H1 (cell line): ENCODE measurements around the gene STK39. TPM values are rescaled to one million over a fixed set of nuclear protein-coding genes. Genes with fewer than 3 reads are reported as not detected.

Experiments used
- CTCF ChIA-PET: fragments of 300-600 bp; sonication (Branson Sonifier 250); formaldehyde crosslinking; loops from one replicate; lab custom pipeline; 2021; ENCODE audit not compliant: partially characterized antibody; lab: Charles Lee
- POLR2A ChIA-PET: fragments of 300-600 bp; sonication (Branson Sonifier 250); formaldehyde crosslinking; loops from one replicate; lab custom pipeline; 2021; ENCODE audit warnings: inconsistent platforms; ENCODE audit not compliant: partially characterized antibody; lab: Charles Lee
- DNase-seq, 2 experiments: peaks; one replicate each; pipeline versions ENCODE4 v3.0.0 to v3.0.0-alpha.2; 2010 to 2022; ENCODE audit warnings: low spot score in 2 of 2, low read depth in 1 of 2, mixed read lengths in 1 of 2
- FAIRE-seq: peaks from 2 replicates; lab custom pipeline; 2011; peaks lifted over from hg19 to GRCh38; lab: Jason Lieb, UNC
- H2AFZ ChIP-seq: 2 replicates; pipeline ENCODE4 v1.8.1; 2012; ENCODE audit warnings: low read length, inconsistent platforms
- H2AK5ac ChIP-seq: 2 replicates; pipeline ENCODE4 v1.6.1; 2013; ENCODE audit warnings: low read depth, low read length
- H2BK120ac ChIP-seq: replicated peaks from 2 replicates; pipeline ENCODE3; 2013; ENCODE audit warnings: low read depth, low read length, inconsistent platforms
- H2BK12ac ChIP-seq: 2 replicates; pipeline ENCODE4 v1.6.1; 2013; ENCODE audit warnings: low read depth, low read length
- H2BK15ac ChIP-seq: 2 replicates; pipeline ENCODE4 v1.6.1; 2013; ENCODE audit warnings: low read length
- H2BK20ac ChIP-seq: 2 replicates; pipeline ENCODE4 v1.6.1; 2013; ENCODE audit warnings: low read length
- H2BK5ac ChIP-seq: 2 replicates; pipeline ENCODE4 v1.6.1; 2013; ENCODE audit warnings: low read depth, low read length
- H3K14ac ChIP-seq: 2 replicates; pipeline ENCODE4 v1.6.1; 2013; ENCODE audit warnings: inconsistent platforms; ENCODE audit not compliant: insufficient read length
- H3K18ac ChIP-seq: 2 replicates; pipeline ENCODE4 v1.6.1; 2013; ENCODE audit warnings: low read length; ENCODE audit errors: extremely low read depth
- H3K23ac ChIP-seq: 2 replicates; pipeline ENCODE4 v1.6.1; 2013; ENCODE audit warnings: inconsistent platforms; ENCODE audit not compliant: insufficient read length
- H3K23me2 ChIP-seq: 2 replicates; pipeline ENCODE4 v1.6.1; 2013; ENCODE audit warnings: low read depth, low read length
- H3K27ac ChIP-seq: 2 replicates; pipeline ENCODE4 v1.6.1; 2011; ENCODE audit warnings: low read depth, low read length, inconsistent platforms
- H3K27me3 ChIP-seq, 4 experiments: replicated peaks in 1 of 4; 1 replicate in 1 of 4; 2 replicates in 3 of 4; pipeline versions ENCODE4 v1.6.1 to v1.8.1; 2011 to 2013; ENCODE audit warnings: low read length in 3 of 4, mild to moderate bottlenecking in 3 of 4, inconsistent platforms in 2 of 4, mixed read lengths in 2 of 4, moderate library complexity in 1 of 4; ENCODE audit not compliant: control insufficient read depth in 3 of 4, insufficient read depth in 3 of 4; ENCODE audit errors: extremely low read depth in 1 of 4
- H3K36me3 ChIP-seq, 4 experiments: 2 replicates each; pipeline versions ENCODE4 v1.6.1 to v1.8.1; 2011 to 2013; ENCODE audit warnings: mild to moderate bottlenecking in 4 of 4, low read length in 3 of 4, moderate library complexity in 2 of 4, control low read depth in 1 of 4, inconsistent platforms in 1 of 4; ENCODE audit not compliant: insufficient read depth in 4 of 4, control insufficient read depth in 2 of 4
- H3K4ac ChIP-seq: replicated peaks from 2 replicates; pipeline ENCODE3; 2013; ENCODE audit warnings: low read length, low read depth, mixed read lengths, inconsistent platforms; ENCODE audit not compliant: insufficient read length
- H3K4me1 ChIP-seq, 4 experiments: replicated peaks in 1 of 4; 1 replicate in 1 of 4; 2 replicates in 3 of 4; pipeline versions ENCODE4 v1.6.1 to v1.8.1; 2011 to 2013; ENCODE audit warnings: low read length in 3 of 4, inconsistent platforms in 2 of 4, mixed read lengths in 1 of 4; ENCODE audit not compliant: insufficient read depth in 4 of 4, control insufficient read depth in 3 of 4
- H3K4me2 ChIP-seq, 2 experiments: 2 replicates each; pipeline versions ENCODE4 v1.6.1 to v1.8.1; 2011 to 2013; ENCODE audit warnings: low read depth in 2 of 2, low read length in 2 of 2, control low read depth in 1 of 2, inconsistent platforms in 1 of 2, mild to moderate bottlenecking in 1 of 2; ENCODE audit not compliant: insufficient read depth in 1 of 2
- H3K4me3 ChIP-seq, 4 experiments: fragments of 200-600, 300-600 bp in 1 of 4; sonication (generic), shearing (Covaris generic), sonication (Bioruptor Twin) in 1 of 4; 2 replicates each; pipeline versions ENCODE4 v1.5.1 to v1.8.1; 2011 to 2016; ENCODE audit warnings: low read length in 4 of 4, low read depth in 3 of 4, control low read depth in 2 of 4, inconsistent platforms in 2 of 4, mild to moderate bottlenecking in 2 of 4, mixed read lengths in 1 of 4, moderate library complexity in 1 of 4; ENCODE audit not compliant: insufficient read depth in 2 of 4; ENCODE audit errors: extremely low read depth in 1 of 4
- H3K56ac ChIP-seq: replicated peaks from 2 replicates; pipeline ENCODE3; 2013; ENCODE audit warnings: low read depth, mild to moderate bottlenecking, mixed read lengths, low read length, inconsistent platforms; ENCODE audit not compliant: insufficient read length
- H3K79me1 ChIP-seq: 2 replicates; pipeline ENCODE4 v1.6.1; 2013; ENCODE audit warnings: low read depth, low read length, control low read depth
- H3K79me2 ChIP-seq, 2 experiments: 2 replicates each; pipeline versions ENCODE4 v1.6.1 to v1.8.1; 2012 to 2013; ENCODE audit warnings: low read length in 2 of 2, mild to moderate bottlenecking in 2 of 2, inconsistent platforms in 1 of 2; ENCODE audit not compliant: insufficient read depth in 2 of 2, control insufficient read depth in 1 of 2
- H3K9ac ChIP-seq, 4 experiments: replicated peaks in 1 of 4; 1 replicate in 1 of 4; 2 replicates in 3 of 4; pipeline versions ENCODE4 v1.6.1 to v1.8.1; 2011 to 2013; ENCODE audit warnings: low read depth in 3 of 4, low read length in 3 of 4, control low read depth in 2 of 4, mild to moderate bottlenecking in 2 of 4, moderate library complexity in 2 of 4, inconsistent platforms in 1 of 4; ENCODE audit errors: extremely low read depth in 1 of 4
- H3K9me3 ChIP-seq, 2 experiments: 2 replicates each; pipeline versions ENCODE4 v1.6.1 to v1.8.1; 2012 to 2013; ENCODE audit warnings: mild to moderate bottlenecking in 2 of 2, moderate library complexity in 2 of 2, control low read depth in 1 of 2, inconsistent platforms in 1 of 2, low read depth in 1 of 2, low read length in 1 of 2, mixed read lengths in 1 of 2; ENCODE audit not compliant: insufficient read depth in 2 of 2
- H4K20me1 ChIP-seq, 2 experiments: replicated peaks in 1 of 2; 2 replicates each; pipeline versions ENCODE3 to v1.8.1; 2011 to 2013; ENCODE audit warnings: inconsistent platforms in 2 of 2, low read length in 2 of 2, mild to moderate bottlenecking in 1 of 2; ENCODE audit not compliant: insufficient read depth in 2 of 2, control insufficient read depth in 1 of 2
- H4K5ac ChIP-seq: 2 replicates; pipeline ENCODE4 v1.6.1; 2013; ENCODE audit warnings: low read length, low read depth, mixed read lengths, inconsistent platforms; ENCODE audit not compliant: insufficient read length
- H4K8ac ChIP-seq: 2 replicates; pipeline ENCODE4 v1.8.0; 2013; ENCODE audit warnings: mild to moderate bottlenecking, moderate library complexity, low read length, inconsistent platforms; ENCODE audit not compliant: insufficient read depth; ENCODE audit errors: extremely low read depth
- H4K91ac ChIP-seq: replicated peaks from 2 replicates; pipeline ENCODE3; 2013; ENCODE audit warnings: low read length, mixed read lengths, inconsistent platforms; ENCODE audit not compliant: insufficient read length
- ASH2L ChIP-seq: fragments of 200-600, 300-600 bp; sonication (generic); IDR thresholded peaks from one replicate; pipeline ENCODE4 v1.7.1; 2017; ENCODE audit warnings: low read length
- CHD1 ChIP-seq: IDR thresholded peaks from 2 replicates; pipeline ENCODE4 v1.6.1; 2012; ENCODE audit warnings: low read depth, low read length, improper control_type of control experiment
- EP300 ChIP-seq, 2 experiments: IDR thresholded peaks; 1 replicate in 1 of 2; 2 replicates in 1 of 2; pipeline ENCODE4 v1.6.1; 2011 to 2012; ENCODE audit warnings: low read depth in 2 of 2, low read length in 2 of 2, mild to moderate bottlenecking in 2 of 2, borderline replicate concordance in 1 of 2, inconsistent platforms in 1 of 2, moderate library complexity in 1 of 2
- GTF2F1 ChIP-seq: IDR thresholded peaks from 2 replicates; pipeline ENCODE4 v1.6.1; 2012; ENCODE audit warnings: low read depth, low read length, improper control_type of control experiment, borderline replicate concordance
- HDAC6 ChIP-seq: IDR thresholded peaks from one replicate; pipeline ENCODE4 v1.7.1; 2012; ENCODE audit warnings: low read depth, mild to moderate bottlenecking, inconsistent platforms, low read length, moderate library complexity
- MAFK ChIP-seq: IDR thresholded peaks from 2 replicates; pipeline ENCODE4 v1.6.1; 2012; ENCODE audit warnings: low read depth, mild to moderate bottlenecking, improper control_type of control experiment, low read length
- NRF1 ChIP-seq: IDR thresholded peaks from 2 replicates; pipeline ENCODE4 v1.6.1; 2011; ENCODE audit warnings: mild to moderate bottlenecking, low read depth, low read length, improper control_type of control experiment
- RBBP5 ChIP-seq: IDR thresholded peaks from 2 replicates; pipeline ENCODE4 v1.7.1; 2012; ENCODE audit warnings: low read depth, mild to moderate bottlenecking, inconsistent platforms, low read length, moderate library complexity, borderline replicate concordance
- SIX5 ChIP-seq: IDR thresholded peaks from 2 replicates; pipeline ENCODE4 v1.6.1; 2011; ENCODE audit warnings: mild to moderate bottlenecking, low read depth, low read length
- SP2 ChIP-seq: IDR thresholded peaks from 2 replicates; pipeline ENCODE4 v1.6.1; 2012; ENCODE audit warnings: mild to moderate bottlenecking, low read length, inconsistent platforms
- SP4 ChIP-seq: IDR thresholded peaks from 2 replicates; pipeline ENCODE4 v1.6.1; 2012; ENCODE audit warnings: low read length, inconsistent platforms
- WGBS, 2 experiments: shearing (Covaris generic) in 1 of 2; methylation state at CpG; one replicate each; pipeline versions ENCODE4 v1.1.6 to v1.1.7; 2013 to 2015; ENCODE audit warnings: low lambda C conversion rate in 2 of 2, mixed read lengths in 2 of 2, inconsistent platforms in 1 of 2, low coverage in 1 of 2, missing lambda C conversion rate in 1 of 2; ENCODE audit not compliant: insufficient replicate concordance in 2 of 2, insufficient coverage in 1 of 2, insufficient read length in 1 of 2; ENCODE audit errors: extremely low coverage in 1 of 2, missing lambda C conversion rate in 1 of 2; 5-methylcytosine and 5-hydroxymethylcytosine counted together
- polyA plus RNA-seq, 7 experiments: library from polyadenylated mRNA; depleted of rRNA in 3 of 7; stranded (reverse) in 5 of 7; unstranded in 2 of 7; fragments of >200 nt in 5 of 7; fragments of 200-250 nt in 2 of 7; gene quantifications; 1 replicate in 5 of 7; 2 replicates in 1 of 7; 4 replicates in 1 of 7; pipeline versions ENCODE4 v1.2.1 to v1.2.3, GENCODE V29; 2011 to 2013; ENCODE audit warnings: missing spikeins in 2 of 7, mixed read lengths in 2 of 7
- total RNA-seq: library from RNA; stranded (reverse); fragmentation: NEBNext Ultra II Directional; extraction: Animal tissue kit (Norgen Biotek cat#: 25700); gene quantifications from 2 replicates; pipeline ENCODE4 v1.2.1, GENCODE V29; 2021
- TF ChIP-seq, protein P1 (sequence below): IDR thresholded peaks from 2 replicates; pipeline ENCODE4 v1.6.1; 2012; ENCODE audit warnings: inconsistent platforms

STK39 gene
- total and polyA plus RNA-seq, 2 of the 8 experiments (the other 6 are each of a cell fraction or from before 2014, with no cell fraction given) = 13.7 to 23.8 TPM

- Histone ChIP-seq H2AFZ (no peak overlapping the region), H3K36me3 (no peaks in the 10 kb centered on the region), H3K4me3 (no peak overlapping the region), H3K18ac (no peak overlapping the region), H3K56ac (no peak overlapping the region), H4K8ac (no peak overlapping the region), H3K4me1 (peaks cover 0 to 16% (median 3%) of the 10 kb centered on the region in 4 experiments; a peak in 5 of 7 replicates), H3K9me3 (no peaks in the 10 kb centered on the region), H3K9ac (no peak overlapping the region), H2BK5ac (no peak overlapping the region), H3K23me2 (no peaks in the 10 kb centered on the region), H4K5ac (no peak overlapping the region), H3K4ac (no peak overlapping the region), H3K23ac (no peak overlapping the region), H2BK12ac (no peak overlapping the region), H3K4me2 (no peak overlapping the region), H2BK120ac (no peak overlapping the region), H3K79me2 (no peaks in the 10 kb centered on the region), H4K20me1 (peaks cover 0 to 1% of the 10 kb centered on the region in 2 experiments), H2BK15ac (no peak overlapping the region), H3K79me1 (peaks cover 5% of the 10 kb centered on the region; the same call in 1 of the 2 replicates), H2BK20ac (no peak overlapping the region), H3K27ac (no peak overlapping the region), H3K14ac (no peak overlapping the region), H3K27me3 (no peaks in the 10 kb centered on the region), H4K91ac (no peak overlapping the region), H2AK5ac (no peak overlapping the region)
- POLR2A ChIA-PET = no interaction called here
- TF ChIP-seq HDAC6 = no peak
- no peak for TF ChIP-seq SP4
- TF ChIP-seq ASH2L = no peak
- TF ChIP-seq SIX5 = no peak
- no peak for TF ChIP-seq RBBP5
- TF ChIP-seq, protein P1, sequence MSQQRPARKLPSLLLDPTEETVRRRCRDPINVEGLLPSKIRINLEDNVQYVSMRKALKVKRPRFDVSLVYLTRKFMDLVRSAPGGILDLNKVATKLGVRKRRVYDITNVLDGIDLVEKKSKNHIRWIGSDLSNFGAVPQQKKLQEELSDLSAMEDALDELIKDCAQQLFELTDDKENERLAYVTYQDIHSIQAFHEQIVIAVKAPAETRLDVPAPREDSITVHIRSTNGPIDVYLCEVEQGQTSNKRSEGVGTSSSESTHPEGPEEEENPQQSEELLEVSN = no peak
- no peak for TF ChIP-seq GTF2F1
- no peak for TF ChIP-seq NRF1
- TF ChIP-seq EP300 (IDR thresholded peaks at IDR 0.05; ENCODE audit: borderline replicate concordance in 1 of 2, low read depth in 2 of 2, low read length in 2 of 2) = no peak
- no peak for TF ChIP-seq MAFK
- no peak for TF ChIP-seq SP2
- TF ChIP-seq CHD1 = no peak
- CTCF ChIA-PET = interaction anchor here (1.1 kb wide), 1 partner anchor 106 kb away, joined by 3 read pairs; no protein-coding TSS in a partner anchor
- no peak for DNase-seq
- no peak for FAIRE-seq
- 82% methylated on average over 4 of the region's 4 CpGs; no CpG with 5 or more reads in 1 of the 2 experiments for WGBS, 2 experiments
Measured at GRCh38 chr2:168184681-168185513, 62.5 kb downstream of the STK39 start.
